Peyer's patch (tissue), 4 donors: Measurements from ENCODE around the gene ARID3B.

Experiments
- POLR2A ChIP-seq, 2 donors: fragments of 450-650 bp; IDR thresholded peaks; one replicate each; pipeline ENCODE4 v1.5.1; 2017; ENCODE audit warnings: antibody characterized with exemption in 2 of 2, mild to moderate bottlenecking in 2 of 2, moderate library complexity in 2 of 2
- TF ChIP-seq, protein P1 (sequence below), 6 experiments: fragments of 450-650 bp in 4 of 6; fragments of 200-600 bp in 2 of 6; sonication (generic) in 1 of 6; IDR thresholded peaks; one replicate each; pipeline ENCODE4 v1.5.1; 2017 to 2019; ENCODE audit warnings: antibody characterized with exemption in 6 of 6, mild to moderate bottlenecking in 3 of 6, moderate library complexity in 1 of 6

DNA sequence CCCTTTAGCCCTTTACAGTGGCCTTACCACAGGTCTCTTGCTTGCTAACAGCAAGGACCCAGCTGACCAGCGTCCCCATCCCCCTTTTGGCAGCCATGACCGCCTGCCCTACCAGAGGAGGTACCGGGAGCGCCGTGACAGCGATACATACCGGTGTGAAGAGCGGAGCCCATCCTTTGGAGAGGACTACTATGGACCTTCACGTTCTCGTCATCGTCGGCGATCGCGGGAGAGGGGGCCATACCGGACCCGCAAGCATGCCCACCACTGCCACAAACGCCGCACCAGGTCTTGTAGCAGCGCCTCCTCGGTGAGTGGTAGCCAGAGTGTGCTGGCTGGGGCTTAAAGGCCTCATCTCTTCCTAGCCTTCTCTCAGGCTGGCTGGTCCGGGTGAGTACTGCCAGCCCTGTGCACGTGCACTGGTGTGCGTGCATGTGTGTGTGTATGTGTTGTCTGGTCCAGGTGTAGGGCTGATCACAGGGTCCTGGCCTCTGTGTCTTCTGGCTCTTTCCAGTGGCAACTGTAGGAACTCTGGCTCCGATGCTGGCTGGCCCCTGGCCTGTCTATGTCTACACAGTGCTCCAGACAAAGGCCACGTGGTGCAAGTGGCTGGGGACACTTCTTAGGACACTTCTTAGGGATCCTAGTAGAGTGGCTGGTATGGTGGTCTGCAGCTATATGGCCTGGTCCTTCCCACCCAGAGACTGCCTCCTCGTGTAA, 79.1 kb downstream of the ARID3B start:
- TF ChIP-seq, protein P1, sequence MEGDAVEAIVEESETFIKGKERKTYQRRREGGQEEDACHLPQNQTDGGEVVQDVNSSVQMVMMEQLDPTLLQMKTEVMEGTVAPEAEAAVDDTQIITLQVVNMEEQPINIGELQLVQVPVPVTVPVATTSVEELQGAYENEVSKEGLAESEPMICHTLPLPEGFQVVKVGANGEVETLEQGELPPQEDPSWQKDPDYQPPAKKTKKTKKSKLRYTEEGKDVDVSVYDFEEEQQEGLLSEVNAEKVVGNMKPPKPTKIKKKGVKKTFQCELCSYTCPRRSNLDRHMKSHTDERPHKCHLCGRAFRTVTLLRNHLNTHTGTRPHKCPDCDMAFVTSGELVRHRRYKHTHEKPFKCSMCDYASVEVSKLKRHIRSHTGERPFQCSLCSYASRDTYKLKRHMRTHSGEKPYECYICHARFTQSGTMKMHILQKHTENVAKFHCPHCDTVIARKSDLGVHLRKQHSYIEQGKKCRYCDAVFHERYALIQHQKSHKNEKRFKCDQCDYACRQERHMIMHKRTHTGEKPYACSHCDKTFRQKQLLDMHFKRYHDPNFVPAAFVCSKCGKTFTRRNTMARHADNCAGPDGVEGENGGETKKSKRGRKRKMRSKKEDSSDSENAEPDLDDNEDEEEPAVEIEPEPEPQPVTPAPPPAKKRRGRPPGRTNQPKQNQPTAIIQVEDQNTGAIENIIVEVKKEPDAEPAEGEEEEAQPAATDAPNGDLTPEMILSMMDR (IDR thresholded peaks at IDR 0.05): no peak
- TF ChIP-seq POLR2A (IDR thresholded peaks at IDR 0.05): no peak
